ENCODE measurements around the gene MSANTD1. TPM values are rescaled to one million over a fixed set of nuclear protein-coding genes. Genes with fewer than 3 reads are reported as not detected.

Gene MSANTD1
- total RNA-seq, 1 donor from 2014 or later = not detected

GRCh38 chr4:3208826-3209225, 40.1 kb upstream of the MSANTD1 start:
- Histone ChIP-seq H3K4me1 (no peaks in the 10 kb centered on the region), H3K36me3 (peaks cover 63 to 64% of the 10 kb centered on the region in 2 donors), H3K4me3 (no peak overlapping the region), H3K27me3 (no peaks in the 10 kb centered on the region), H3K27ac (no peak overlapping the region), H3K9me3 (no peaks in the 10 kb centered on the region)
- intact Hi-C loops (cut with DNase I) = no loop called here
- TF ChIP-seq CTCF (IDR thresholded peaks at IDR 0.05) = no peak
- no peak for DNase-seq (ENCODE audit: low spot score in 2 of 2)

GRCh38 chr4:3209551-3210325, 39.2 kb upstream of the MSANTD1 start:
- intact Hi-C loops (cut with DNase I) = no loop called here
- Histone ChIP-seq H3K27ac (no peak overlapping the region), H3K27me3 (no peaks in the 10 kb centered on the region), H3K36me3 (peaks cover 66 to 72% of the 10 kb centered on the region in 2 donors), H3K4me1 (no peaks in the 10 kb centered on the region), H3K4me3 (no peak overlapping the region), H3K9me3 (no peaks in the 10 kb centered on the region)
- DNase-seq (ENCODE audit: low spot score in 2 of 2) = no peak
- TF ChIP-seq CTCF (IDR thresholded peaks at IDR 0.05) = no peak

- Histone ChIP-seq H3K4me3 (no peak overlapping the region), H3K9me3 (no peaks in the 10 kb centered on the region), H3K4me1 (no peaks in the 10 kb centered on the region), H3K27me3 (no peaks in the 10 kb centered on the region), H3K36me3 (peaks cover 73 to 79% of the 10 kb centered on the region in 2 donors), H3K27ac (no peak overlapping the region)
- no peak for DNase-seq (ENCODE audit: low spot score in 2 of 2)
- TF ChIP-seq CTCF (IDR thresholded peaks at IDR 0.05) = no peak
- intact Hi-C loops (cut with DNase I) = no loop called here
Observed at GRCh38 chr4:3210467-3210866, 38.5 kb upstream of the MSANTD1 start.

GRCh38 chr4:3211866-3212265, 37.1 kb upstream of the MSANTD1 start:
- DNase-seq (ENCODE audit: low spot score in 2 of 2) = no peak
- intact Hi-C loops (cut with DNase I) = no loop called here

GRCh38 chr4:3212391-3213105, 36.4 kb upstream of the MSANTD1 start:
- intact Hi-C loops (cut with DNase I) = no loop called here
- H3K36me3 ChIP-seq = peaks cover 78 to 86% of the 10 kb centered on the region in 2 donors
- H3K27ac ChIP-seq = no peak overlapping the region
- H3K9me3 ChIP-seq = no peaks in the 10 kb centered on the region
- no peaks in the 10 kb centered on the region for H3K27me3 ChIP-seq
- no peaks in the 10 kb centered on the region for H3K4me1 ChIP-seq
- no peak overlapping the region for H3K4me3 ChIP-seq
- no peak for TF ChIP-seq CTCF (IDR thresholded peaks at IDR 0.05)
- no peak for DNase-seq (ENCODE audit: low spot score in 2 of 2)

More at GRCh38 chr4:3211866-3212265, 37.1 kb upstream of the MSANTD1 start:
- TF ChIP-seq CTCF (IDR thresholded peaks at IDR 0.05) = no peak
- peaks cover 78 to 86% of the 10 kb centered on the region in 2 donors for H3K36me3 ChIP-seq
- no peaks in the 10 kb centered on the region for H3K9me3 ChIP-seq
- no peaks in the 10 kb centered on the region for H3K27me3 ChIP-seq
- no peak overlapping the region for H3K27ac ChIP-seq
- no peak overlapping the region for H3K4me3 ChIP-seq
- H3K4me1 ChIP-seq = no peaks in the 10 kb centered on the region
